Stimulated activated CD8-positive, alpha-beta memory T cell treated with anti-CD3 and anti-CD28 coated beads, Interleukin-15, amount 100 ng/mL, for 1 hour (primary cell): ENCODE results near the gene KCNJ9.
"Not testable (repeated sequence)": the region's sequence is repeated elsewhere in the genome, so short reads cannot be mapped to it uniquely, and the experiment has no call there.

ENCODE experiments used
- DNase-seq: peaks from one replicate; pipeline ENCODE4 v3.0.0-alpha.2; 2020; ENCODE audit warnings: low read depth

Gene KCNJ9

DNA sequence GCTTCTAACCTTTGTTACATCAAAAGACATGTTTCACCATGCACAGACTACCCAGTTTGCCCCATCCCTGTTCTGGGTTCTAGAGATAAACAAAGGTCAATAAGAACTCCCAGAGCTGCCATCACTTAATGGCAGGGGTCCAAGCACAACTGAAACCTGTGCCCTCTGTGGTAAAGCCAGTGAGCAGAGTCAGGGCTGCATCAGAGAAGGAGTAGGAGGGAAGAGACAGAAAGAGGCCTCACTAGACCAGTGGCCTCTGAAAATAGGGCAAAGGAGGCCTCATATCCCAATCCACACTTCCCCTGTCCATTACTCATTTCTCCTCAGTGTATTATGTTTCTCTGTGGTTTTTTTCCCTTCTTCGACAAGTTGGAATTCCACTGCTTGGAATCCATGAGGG is 44.4 kb downstream of the KCNJ9 start:
- no peak for DNase-seq

DNA sequence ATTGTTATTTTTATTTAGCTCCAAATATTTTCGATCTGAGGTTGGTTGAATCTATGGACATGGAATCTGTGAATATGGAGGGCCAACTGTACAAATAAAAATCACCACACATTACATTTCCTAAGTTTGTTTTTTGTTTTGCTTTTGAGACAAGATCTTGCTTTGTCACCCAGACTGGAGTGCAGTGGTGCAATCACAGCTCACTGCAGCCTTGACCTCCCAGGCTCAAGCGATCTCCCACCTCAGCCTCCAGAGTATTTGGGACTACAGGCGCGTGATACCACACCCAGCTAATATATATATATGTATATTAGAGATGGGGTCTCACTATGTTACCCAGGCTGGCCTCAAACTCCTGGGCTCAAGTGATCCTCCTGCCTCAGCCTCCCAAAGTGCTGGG is 45.0 kb downstream of the KCNJ9 start:
- not testable (repeated sequence) for DNase-seq

- no peak for DNase-seq
Measured at GRCh38 chr1:160127381-160127780, 46.0 kb downstream of the KCNJ9 start.

DNA sequence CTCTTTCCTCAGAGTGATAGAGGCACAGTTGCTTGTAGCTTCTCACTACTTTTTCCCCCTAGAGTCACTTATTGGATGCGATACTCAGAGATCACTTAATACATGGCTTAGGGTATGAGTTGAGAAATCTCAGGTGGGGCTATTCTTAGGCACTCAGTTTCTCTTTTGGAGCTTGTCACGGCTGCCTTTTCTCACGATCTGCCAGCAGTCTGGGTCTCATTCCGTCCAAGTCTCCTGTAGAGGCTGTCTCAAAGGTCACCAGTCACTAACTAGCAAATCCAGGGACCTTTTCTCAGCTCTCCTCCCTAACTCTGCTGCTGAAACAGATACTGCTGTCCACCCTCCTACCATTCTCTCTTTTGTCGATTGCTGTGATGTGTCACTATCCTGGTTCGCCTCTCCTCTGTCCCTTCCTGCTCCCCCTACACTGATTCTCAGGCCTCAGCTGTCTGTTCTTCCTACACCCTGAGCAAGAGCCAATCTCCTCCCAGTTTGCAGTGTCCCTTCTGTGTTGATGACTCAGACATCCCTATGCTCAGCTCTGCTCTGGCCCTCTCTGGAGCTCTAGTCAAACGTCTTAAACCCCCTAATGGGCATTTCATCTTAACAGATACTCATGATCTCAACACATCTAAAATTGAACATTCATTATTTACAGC is 46.7 kb downstream of the KCNJ9 start:
- no peak for DNase-seq

- DNase-seq: no peak
Measured at GRCh38 chr1:160128636-160129035, 47.3 kb downstream of the KCNJ9 start.

DNA sequence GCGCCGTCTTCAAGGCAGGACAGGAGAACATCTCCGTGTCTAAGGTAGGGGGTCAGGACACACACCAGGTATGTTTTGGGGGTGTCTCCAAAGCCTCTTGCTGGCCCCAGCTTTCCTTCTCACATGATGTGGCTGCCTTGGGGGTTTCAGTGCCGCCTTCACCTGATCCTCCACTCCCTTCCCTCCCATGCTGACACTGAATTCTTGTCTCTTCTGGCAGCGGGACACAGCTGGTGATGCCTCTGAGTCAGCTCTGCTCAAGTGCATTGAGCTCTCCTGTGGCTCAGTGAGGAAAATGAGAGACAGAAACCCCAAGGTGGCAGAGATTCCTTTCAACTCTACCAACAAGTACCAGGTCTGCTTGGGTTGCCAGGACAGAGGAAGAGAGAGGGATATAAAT is 47.7 kb downstream of the KCNJ9 start:
- DNase-seq: no peak

DNA sequence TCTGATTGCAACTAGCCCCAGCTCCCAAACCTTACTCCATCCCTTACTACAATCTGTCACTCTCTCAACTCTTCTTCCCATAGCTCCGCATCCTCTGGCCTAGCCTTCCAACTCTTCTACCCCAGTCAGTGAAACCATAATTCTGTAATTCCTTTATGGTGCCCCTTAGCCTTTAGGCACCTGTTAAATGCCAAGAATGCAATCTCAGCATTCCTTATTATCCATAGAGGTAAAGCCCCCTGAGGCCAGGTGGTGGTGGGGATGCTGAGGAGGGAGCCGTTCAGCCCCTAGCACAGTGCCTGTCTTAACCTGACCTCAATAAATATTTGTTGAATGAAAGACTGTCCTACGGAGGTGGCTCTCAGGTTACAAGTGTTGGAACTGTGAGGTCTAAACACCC is 48.2 kb downstream of the KCNJ9 start:
- DNase-seq: no peak

GRCh38 chr1:160129966-160130365 is 48.6 kb downstream of the KCNJ9 start:
- DNase-seq: no peak

- no peak for DNase-seq
Measured at GRCh38 chr1:160130486-160130885, 49.1 kb downstream of the KCNJ9 start.

GRCh38 chr1:160130939-160131338 is 49.6 kb downstream of the KCNJ9 start:
- no peak for DNase-seq

DNA sequence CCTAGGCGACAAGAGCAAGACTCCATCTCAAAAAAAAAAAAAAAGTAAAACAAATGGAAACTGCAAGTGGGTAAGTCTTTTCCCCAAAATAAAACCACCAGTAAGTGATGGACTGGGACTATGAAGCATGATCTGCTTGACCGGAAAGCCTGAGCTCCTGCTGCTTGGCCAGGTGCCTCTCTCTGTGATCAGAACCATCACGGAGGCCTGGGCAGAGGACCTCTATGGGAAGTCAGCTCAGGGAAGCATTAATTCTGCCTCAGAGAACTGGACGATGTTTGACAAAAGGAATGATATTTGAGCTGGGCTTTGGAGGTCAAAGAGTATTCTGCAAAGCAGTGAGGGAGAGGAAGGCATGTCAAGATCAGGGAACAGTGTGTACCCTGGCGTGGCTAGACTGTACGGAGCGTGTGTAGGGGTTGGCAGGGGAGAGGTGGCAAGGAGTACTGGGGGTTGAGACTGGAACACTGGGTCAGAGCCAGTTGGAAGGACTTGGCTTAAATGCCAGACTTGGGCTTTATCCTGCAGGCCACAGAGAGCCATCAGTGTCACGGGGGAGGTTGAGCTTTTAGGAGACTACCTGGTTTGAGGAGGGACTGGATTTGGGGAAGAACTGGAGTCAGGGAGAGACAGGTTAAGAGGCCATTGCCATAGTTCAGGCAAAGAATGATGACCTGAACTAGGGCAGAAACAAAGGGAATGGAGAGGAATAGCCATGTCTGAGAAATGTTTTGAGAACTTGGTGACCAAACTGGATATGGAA is 50.6 kb downstream of the KCNJ9 start:
- DNase-seq: no peak

GRCh38 chr1:160133990-160134770 is 52.8 kb downstream of the KCNJ9 start:
- no peak for DNase-seq

- DNase-seq: no peak
Measured at GRCh38 chr1:160134791-160135572, 53.6 kb downstream of the KCNJ9 start.

GRCh38 chr1:160136121-160136925 is 55.0 kb downstream of the KCNJ9 start:
- DNase-seq: no peak

- no peak for DNase-seq
Measured at GRCh38 chr1:160136926-160137200, 55.5 kb downstream of the KCNJ9 start.

- no peak for DNase-seq
Measured at GRCh38 chr1:160137216-160137862, 56.0 kb downstream of the KCNJ9 start.

DNA sequence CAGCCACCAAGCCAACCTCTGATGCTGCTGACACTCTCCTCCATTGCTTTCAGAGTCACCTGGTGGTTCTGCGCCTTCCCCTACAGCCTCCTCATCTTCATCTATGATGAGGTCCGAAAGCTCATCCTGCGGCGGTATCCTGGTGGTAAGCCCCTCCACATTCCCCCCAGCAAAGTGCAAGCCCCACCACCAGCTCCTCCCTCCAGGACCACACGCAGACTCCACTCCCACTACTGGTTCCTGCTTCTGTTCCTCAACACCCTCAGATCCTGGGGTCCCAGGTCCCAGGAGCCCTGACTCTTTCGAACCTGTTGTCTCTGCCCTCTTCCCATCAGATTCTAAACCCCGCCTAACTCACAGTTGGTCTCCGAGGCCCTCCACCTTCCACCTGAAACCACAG is 58.5 kb downstream of the KCNJ9 start:
- DNase-seq: no peak
